GM08714 (cell line): ENCODE measurements around the gene LMO7.

Experiments used
- H3K4me3 ChIP-seq: fragments of 200-500 bp; sonication (Bioruptor generic); 2 replicates; pipeline ENCODE4 v1.5.1; 2014; ENCODE audit warnings: mild to moderate bottlenecking, low read length, inconsistent platforms
- ZNF274 ChIP-seq: IDR thresholded peaks from 2 replicates; pipeline ENCODE4 v1.6.1; 2012; ENCODE audit warnings: mild to moderate bottlenecking, low read depth, low read length

Gene LMO7

DNA sequence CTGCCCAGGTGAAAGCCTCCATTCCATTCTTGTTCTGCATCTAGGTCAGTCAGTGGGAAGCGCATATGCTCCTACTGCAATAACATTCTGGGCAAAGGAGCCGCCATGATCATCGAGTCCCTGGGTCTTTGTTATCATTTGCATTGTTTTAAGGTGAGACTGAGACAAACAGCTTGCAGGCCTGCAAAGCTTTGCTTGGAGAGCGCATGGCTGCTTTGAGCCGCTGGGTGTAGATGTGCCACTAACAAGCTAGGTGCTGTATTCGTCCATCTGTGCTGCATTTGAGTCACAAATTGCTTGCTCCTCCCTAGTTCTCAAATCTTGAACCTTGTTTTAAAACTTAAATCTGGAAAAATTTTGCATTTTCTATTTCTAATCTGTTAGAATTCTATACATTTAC lies 219.1 kb downstream of the LMO7 start:
- TF ChIP-seq ZNF274, result no peak
- no peak overlapping the region for H3K4me3 ChIP-seq

DNA sequence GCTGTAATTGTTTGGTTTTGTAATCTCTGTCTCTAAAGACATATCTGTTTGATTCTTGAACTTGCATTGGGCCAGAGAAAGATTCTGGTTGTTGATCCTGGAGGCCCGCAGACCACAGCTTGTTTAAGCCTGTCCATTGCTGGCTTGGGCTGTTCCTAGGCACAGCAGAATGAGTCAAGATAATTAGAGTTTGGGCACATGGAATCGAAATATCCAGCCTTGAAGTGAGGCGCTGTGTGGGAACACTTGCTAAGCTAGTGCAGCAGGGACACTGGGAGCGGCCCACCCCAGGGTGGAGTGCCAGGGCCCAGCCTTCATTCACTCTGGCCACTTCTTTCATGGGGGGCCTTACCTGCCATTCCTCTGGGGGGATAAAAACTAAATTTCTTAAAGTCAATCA lies 219.7 kb downstream of the LMO7 start:
- no peak overlapping the region for H3K4me3 ChIP-seq
- TF ChIP-seq ZNF274, result no peak

DNA sequence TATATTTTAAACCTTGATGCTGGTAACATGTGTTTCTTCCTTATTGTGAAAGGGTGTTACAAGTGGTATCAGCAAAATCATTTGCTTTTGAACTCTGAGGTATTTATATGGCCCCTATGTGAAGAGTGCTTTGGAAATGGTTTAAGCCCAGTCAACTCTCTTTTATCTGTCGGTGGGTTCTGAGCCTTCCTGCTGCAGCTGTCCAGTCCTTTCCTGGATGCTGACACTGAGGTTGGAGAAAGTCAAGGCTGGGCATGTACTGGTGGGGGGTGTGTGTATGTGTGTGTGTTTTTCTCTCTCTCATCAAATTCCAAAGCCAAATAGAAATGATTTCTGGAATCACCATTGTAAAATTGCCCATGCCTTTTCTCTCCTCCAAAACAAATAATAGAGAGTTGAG lies 221.2 kb downstream of the LMO7 start:
- H3K4me3 ChIP-seq, result no peak overlapping the region
- TF ChIP-seq ZNF274, result no peak

DNA sequence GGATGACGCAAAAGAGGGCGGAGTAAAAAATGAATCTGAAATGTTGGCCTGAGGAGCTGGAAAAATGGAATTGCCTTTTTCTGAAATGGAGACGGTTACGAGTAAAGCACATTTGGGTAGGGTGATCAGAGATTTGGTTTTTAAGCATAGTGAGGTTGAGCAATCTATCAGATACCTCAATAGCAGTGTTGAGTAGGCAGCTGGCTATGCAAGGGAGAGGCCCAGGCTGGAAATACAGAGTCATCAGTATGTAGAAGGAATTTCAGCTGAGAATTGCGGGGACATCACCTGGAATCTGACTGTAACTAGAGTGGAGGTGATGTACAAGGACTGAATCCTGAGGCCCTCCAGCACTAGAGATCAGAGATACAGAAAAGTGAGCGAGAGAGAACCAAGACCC lies 224.8 kb downstream of the LMO7 start:
- H3K4me3 ChIP-seq, result no peak overlapping the region
- no peak for TF ChIP-seq ZNF274

DNA sequence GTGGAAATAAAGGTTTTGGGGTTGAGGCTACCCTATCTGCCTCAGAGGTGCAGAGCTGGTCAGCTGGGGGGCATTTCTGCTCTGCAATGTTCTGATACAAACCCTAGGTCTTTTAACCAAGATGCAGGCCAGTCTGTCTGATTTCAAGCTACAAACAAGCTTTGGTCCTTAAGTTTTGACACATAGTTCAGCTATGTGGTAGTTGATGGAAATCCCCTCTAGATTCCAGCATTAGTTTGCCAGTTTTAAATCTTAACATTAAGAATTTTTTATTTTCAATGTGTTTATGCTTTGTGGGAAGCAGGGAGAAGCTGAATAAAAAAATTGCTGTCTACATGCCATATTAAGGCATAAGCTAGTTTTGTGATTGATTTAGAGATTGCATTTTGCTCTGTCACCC lies 225.7 kb downstream of the LMO7 start:
- H3K4me3 ChIP-seq, result no peak overlapping the region
- TF ChIP-seq ZNF274, result no peak

DNA sequence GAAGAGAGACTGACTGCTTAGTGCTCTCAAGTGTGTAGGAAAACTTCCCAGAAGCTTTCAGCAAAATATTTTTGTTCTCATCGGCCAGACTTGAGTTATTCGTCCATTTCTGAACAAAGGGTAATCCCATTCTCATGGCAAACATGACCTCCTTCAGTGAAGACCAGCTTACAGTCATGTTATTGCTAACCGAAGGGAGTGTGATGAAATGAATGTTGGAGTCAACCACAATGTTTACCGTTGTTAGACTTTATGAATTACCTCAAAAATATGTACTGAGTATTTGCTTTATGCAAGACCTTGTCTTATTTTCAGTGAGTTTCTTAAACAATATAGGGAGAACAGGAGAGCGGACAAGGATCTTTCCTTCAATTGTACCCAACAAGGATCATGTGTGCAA lies 228.6 kb downstream of the LMO7 start:
- TF ChIP-seq ZNF274, result no peak
- no peak overlapping the region for H3K4me3 ChIP-seq

DNA sequence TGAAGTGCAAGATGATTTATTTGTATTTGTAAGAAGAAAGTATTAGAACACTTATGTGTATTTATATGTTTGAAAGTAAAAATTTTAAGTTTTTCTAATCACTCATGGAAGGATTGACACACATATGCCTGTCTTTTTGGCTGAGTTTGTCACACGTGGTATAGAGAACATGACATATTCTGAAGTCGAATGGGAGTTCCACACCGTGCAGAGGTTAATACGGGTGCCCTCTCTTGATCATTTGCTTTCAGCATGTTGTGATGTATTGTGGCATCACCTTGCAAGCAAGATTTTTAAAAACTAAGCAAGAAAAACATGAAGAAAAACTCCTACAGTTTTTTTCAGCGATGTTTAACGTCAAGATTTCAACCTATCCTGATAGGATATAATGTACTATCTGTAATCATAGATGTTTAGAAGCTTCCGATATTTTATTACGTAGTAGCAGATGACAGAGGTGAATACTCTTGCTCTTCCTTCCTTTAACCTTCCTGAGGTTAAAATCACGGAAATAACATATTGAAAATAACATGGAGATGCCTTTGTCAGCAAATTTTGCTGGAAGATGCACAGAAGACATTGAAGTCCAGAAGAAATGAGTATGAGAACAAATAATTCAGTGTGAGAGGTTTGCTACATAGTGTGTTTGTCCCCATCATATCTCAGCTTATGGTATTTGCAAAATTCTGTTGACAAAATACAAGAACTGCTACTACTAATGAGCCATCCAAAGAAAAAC lies 231.4 kb downstream of the LMO7 start:
- H3K4me3 ChIP-seq, result no peak overlapping the region
- TF ChIP-seq ZNF274, result no peak

DNA sequence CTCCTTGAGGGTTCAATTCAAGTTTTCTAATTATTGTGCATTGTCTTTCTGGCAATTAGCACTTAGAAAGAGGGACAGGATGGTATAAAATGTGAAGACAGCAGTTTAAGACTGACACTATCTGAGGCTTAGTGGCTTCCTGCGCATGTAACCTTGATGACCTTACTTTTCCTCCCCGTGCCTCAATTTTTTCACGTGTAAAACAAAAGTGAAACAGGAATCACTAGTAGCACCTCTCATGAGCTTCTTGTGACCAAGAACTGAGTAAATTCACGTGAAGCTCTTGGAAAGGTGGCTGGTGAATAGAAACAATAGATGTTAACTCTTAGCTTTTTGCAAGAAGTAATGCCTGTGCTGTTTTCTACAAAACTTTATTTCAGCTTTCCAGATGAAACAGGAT lies 233.9 kb downstream of the LMO7 start:
- no peak for TF ChIP-seq ZNF274
- no peak overlapping the region for H3K4me3 ChIP-seq

DNA sequence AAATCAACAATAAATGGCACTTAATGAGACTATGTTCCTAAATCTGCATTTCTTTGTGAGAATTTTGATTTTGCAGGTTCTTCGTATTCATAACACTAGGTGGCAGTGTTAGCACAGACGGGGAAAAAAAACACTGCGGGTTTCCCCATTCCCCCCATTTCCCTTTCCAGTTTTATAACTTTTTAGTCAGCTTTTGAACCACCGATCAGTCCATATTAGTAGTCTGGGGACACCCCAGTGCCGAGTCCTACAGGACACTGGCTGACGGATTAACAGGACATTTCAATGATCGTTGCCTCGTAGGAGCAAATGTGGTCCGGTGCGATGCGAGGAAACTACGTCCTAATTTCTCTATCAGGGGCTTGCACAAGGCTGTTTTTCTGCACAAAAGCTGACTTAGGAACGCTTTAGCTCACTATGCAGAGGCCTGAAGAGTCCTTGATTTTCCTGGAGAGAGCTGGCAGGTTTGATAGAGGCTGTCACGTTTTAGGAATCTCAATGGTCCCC lies 234.3 kb downstream of the LMO7 start:
- TF ChIP-seq ZNF274, result no peak
- no peak overlapping the region for H3K4me3 ChIP-seq

DNA sequence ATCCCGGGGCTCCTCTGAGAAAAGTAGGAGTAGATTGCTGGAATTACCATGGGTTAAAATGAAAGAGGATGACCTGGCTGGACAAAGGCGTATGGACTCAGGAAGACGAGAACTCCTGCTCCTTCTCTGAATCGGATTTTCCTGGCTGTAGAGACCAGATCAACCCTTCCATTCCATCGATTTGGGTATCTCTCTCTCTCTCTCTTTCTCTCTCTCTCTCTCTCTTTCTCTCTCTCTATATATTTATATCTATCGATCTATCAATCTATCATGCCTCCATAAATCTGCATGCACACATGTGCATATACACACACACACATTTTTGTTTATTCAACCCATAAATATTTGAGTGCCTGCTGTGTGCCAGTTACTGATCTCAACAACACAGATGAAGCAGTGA lies 234.9 kb downstream of the LMO7 start:
- TF ChIP-seq ZNF274, result no peak
- no peak overlapping the region for H3K4me3 ChIP-seq

DNA sequence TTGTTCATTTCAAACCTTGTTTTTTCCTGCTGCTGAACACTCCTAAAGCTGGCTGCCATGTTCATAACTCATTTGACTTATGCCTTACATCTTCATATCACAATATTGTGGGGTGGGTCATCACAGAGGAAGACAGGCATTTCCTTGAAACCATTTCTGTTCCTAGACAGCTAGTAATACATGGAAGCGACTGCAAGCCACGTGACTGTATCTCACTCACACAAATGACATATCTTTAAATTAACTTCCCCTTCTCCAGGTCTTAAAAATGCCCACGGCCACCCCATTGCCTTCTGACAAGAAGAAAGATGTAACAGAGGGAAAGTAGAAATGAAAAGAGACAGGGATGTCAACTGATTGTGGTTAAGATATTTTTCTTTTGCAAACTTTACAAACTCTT lies 236.8 kb downstream of the LMO7 start:
- no peak overlapping the region for H3K4me3 ChIP-seq
- TF ChIP-seq ZNF274, result no peak

DNA sequence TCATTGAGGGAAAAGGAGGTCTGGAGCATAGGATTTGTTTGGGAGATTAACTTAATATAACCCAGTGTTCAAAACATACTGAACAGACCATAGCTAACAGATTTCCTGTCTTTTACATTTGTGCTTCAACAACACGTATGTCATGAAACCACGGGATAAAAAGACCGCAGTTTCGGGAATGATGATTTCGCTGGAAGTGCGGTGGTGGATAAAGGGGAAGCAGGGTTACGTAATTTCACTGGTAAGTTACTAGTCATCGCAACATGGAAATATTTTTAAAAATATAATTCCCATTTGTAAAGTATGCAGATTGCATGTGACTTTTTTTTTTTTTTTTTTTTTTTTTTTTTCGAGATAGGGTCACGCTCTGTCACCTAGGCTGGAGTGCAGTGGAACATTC lies 237.4 kb downstream of the LMO7 start:
- H3K4me3 ChIP-seq, result no peak overlapping the region
- no peak for TF ChIP-seq ZNF274

DNA sequence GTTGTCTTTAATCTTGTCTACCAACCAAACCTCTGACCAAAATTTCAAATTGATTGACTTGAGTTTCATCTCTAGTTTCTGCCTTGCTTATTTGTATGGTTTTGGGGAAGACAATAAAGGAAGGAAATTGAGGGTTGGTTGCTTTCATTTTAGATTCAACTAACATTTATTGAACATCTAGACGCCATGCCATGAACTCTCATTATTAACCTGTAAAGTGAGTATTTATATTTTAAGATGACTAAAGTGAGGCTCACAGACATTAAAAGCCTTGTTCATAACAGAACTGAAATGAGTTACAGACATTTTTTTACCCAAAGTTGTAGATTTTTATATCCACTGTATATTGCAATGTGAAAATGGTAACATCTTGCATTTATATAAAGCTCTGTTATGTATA lies 239.3 kb downstream of the LMO7 start:
- TF ChIP-seq ZNF274, result no peak
- no peak overlapping the region for H3K4me3 ChIP-seq

DNA sequence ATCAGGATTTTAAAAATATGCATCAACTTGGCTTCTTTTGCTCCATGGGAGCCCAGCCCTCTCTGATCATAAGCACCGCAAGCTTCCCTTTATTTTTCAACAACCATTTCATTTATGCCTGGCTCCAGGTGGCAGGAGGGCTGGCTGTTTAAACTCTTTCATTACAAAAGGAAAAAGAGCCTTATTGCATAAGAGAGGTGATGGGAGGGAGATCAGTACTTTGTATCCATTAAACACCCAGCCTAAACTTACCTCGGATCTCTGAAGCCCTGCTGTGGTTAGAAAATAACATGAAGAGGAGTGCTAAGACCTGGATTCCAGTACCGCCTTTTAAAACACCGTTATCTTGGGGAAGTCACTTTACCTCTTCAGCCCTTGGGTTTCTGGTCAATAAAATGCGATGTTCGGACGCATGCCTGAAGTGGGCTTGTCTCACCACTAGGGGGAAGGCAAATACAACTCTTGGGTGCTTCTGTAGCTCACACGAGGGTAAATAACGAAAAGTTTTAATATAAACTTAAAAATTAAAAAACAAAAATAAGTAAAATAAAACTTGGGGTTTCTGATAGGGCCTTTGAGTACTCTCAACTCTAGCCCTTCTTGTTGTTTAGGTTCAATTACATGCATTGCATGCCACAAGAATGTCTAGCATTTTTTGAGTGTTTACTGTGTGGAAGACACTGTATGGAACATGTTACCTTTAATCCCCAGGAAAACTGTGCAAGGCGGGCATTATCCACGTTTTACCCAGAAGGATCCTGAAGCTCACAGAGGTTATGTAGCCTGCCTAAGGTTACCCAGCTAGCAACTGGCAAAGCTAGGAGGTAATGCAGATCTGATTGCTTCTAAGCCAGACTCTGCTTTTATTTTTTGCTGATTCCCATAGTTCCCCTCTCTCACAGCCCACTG lies 240.3 kb downstream of the LMO7 start:
- no peak overlapping the region for H3K4me3 ChIP-seq
- TF ChIP-seq ZNF274, result no peak

DNA sequence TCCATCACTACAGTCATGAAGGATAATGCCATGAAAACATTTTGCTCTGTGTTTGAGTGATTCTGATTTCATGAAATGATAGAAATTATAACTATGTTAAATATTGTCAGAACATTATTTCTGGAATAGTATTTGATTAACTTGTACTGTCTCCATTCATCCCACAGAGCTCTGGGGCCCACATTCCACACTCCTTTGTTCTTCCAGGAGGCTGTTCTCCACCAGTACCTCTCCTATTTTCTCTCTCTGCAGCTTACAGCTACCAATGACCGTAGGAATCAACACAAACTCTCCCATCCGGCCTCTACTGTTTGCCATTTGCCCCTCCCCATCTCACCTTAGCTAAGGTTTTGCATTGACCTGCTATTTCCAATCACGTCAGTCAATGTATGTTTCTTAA lies 240.9 kb downstream of the LMO7 start:
- no peak overlapping the region for H3K4me3 ChIP-seq
- TF ChIP-seq ZNF274, result no peak

DNA sequence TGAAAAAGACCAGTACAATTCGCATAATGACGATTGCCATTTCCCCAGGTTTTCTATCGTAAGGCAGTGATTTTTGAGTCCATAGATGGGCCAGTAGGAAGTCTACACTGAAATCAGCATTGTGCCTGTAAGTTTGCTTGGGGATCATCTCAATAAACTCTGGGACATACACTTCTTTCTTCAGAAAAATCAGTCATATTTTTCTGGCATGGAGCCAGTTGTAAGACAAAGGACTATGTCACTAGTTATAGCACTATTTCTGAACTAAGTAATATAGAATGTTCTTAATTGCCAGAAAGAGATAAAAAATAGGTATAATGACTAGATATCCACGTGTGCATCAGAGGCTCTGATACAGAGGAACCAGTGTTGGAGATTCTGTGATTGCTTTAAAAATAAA lies 243.5 kb downstream of the LMO7 start:
- TF ChIP-seq ZNF274, result no peak

More for the DNA sequence above, 243.5 kb downstream of the LMO7 start:
- no peak overlapping the region for H3K4me3 ChIP-seq
